Measurements from ENCODE around the gene ATAD1.

ATAD1 gene

GRCh38 chr10:87706731-87707130 lies 111.3 kb downstream of the ATAD1 start:
- FAIRE-seq: no peak

- no peak for FAIRE-seq
Measured at GRCh38 chr10:87705339-87705738, 112.7 kb downstream of the ATAD1 start.

- FAIRE-seq: no peak
Measured at GRCh38 chr10:87703771-87704170, 114.3 kb downstream of the ATAD1 start.

GRCh38 chr10:87702973-87703294 lies 115.1 kb downstream of the ATAD1 start:
- no peak for FAIRE-seq

GRCh38 chr10:87702260-87702972 lies 115.6 kb downstream of the ATAD1 start:
- no peak for FAIRE-seq
